CD4-positive, alpha-beta T cell treated with Interleukin-17A for 1 hour (primary cell): ENCODE measurements around the gene RGS3.
"Not testable (repeated sequence)": the region's sequence is repeated elsewhere in the genome, so short reads cannot be mapped to it uniquely, and the experiment has no call there.

ENCODE experiments used
- DNase-seq: peaks from one replicate; pipeline ENCODE4 v3.0.0-alpha.2; 2020

Gene RGS3

GRCh38 chr9:113463418-113464285 lies at the start of gene RGS3:
Gene RGS3 (plus strand): TSS chr9:113463727. CDS start chr9:113463803, 76 bp downstream.
- DNase-seq: no peak

GRCh38 chr9:113416149-113416721 lies 47.3 kb upstream of the RGS3 start:
- no peak for DNase-seq

GRCh38 chr9:113417370-113417769 lies 46.2 kb upstream of the RGS3 start:
- DNase-seq: no peak

GRCh38 chr9:113421726-113422125 lies 41.8 kb upstream of the RGS3 start:
- DNase-seq: no peak

- no peak for DNase-seq
Observed at GRCh38 chr9:113425072-113425471, 38.5 kb upstream of the RGS3 start.

GRCh38 chr9:113426701-113427100 lies 36.8 kb upstream of the RGS3 start:
- no peak for DNase-seq

- no peak for DNase-seq
Observed at GRCh38 chr9:113427629-113428028, 35.9 kb upstream of the RGS3 start.

- no peak for DNase-seq
Observed at GRCh38 chr9:113428062-113428615, 35.4 kb upstream of the RGS3 start.

- DNase-seq: no peak
Observed at GRCh38 chr9:113431191-113431590, 32.3 kb upstream of the RGS3 start.

- DNase-seq: no peak
Observed at GRCh38 chr9:113436728-113437515, 26.6 kb upstream of the RGS3 start.

- DNase-seq: not testable (repeated sequence)
Observed at GRCh38 chr9:113437716-113438115, 25.8 kb upstream of the RGS3 start.

GRCh38 chr9:113444736-113445135 lies 18.8 kb upstream of the RGS3 start:
- DNase-seq: no peak

GRCh38 chr9:113446323-113446740 lies 17.2 kb upstream of the RGS3 start:
- peak; percentile 56 for DNase-seq

GRCh38 chr9:113449376-113449775 lies 14.2 kb upstream of the RGS3 start:
- DNase-seq: no peak

GRCh38 chr9:113452113-113452605 lies 11.4 kb upstream of the RGS3 start:
- no peak for DNase-seq

- DNase-seq: no peak
Observed at GRCh38 chr9:113454914-113455761, 8.4 kb upstream of the RGS3 start.

GRCh38 chr9:113456235-113456634 lies 7.3 kb upstream of the RGS3 start:
- no peak for DNase-seq

- no peak for DNase-seq
Observed at GRCh38 chr9:113461285-113461684, 2.2 kb upstream of the RGS3 start.

- no peak for DNase-seq
Observed at GRCh38 chr9:113461943-113462342, 1.6 kb upstream of the RGS3 start.

- DNase-seq: no peak
Observed at GRCh38 chr9:113462781-113463286, 693 bp upstream of the RGS3 start.

- DNase-seq: no peak
Observed at GRCh38 chr9:113464286-113464660, 746 bp downstream of the RGS3 start.

GRCh38 chr9:113465599-113466140 lies 2.1 kb downstream of the RGS3 start:
- DNase-seq: no peak
